ENCODE results near the gene URM1.
"Not testable (repeated sequence)": the region's sequence is repeated elsewhere in the genome, so short reads cannot be mapped to it uniquely, and the experiment has no call there.

Gene URM1

DNA sequence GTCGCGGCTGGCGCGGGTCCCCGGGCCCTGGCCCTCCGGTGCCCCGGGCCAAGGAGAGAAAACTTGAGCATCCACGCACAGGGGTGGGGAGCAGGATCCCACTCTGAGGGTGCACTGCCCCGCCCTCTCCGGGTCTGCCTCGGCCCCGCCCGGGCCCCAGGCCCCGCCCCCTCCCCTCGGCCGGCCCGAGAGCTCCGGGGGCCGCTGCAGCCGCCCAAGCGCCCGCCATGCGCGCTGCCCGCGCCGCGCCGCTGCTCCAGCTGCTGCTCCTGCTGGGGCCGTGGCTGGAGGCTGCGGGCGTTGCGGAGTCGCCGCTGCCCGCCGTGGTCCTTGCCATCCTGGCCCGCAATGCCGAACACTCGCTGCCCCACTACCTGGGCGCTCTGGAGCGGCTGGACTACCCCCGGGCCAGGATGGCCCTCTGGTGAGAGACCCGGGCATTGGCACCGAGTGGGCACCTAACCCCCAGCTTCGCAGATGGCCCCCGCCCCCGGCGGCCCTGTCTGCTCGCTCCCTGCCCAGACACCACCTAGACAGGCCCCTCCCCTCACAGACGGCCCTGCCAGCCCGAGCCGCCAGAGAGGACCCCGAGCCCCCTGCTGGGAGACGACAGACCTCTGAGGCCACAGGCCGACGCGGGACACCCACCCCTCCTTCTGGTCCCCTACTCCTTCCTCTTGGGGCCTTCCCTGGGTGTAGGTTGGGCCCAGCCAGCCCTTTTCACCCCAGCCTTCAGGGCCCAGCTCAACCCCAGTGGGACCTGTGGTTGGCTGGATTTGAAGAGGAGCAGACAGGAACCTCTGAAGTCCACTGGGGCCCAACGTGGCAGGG lies 49.7 kb downstream of the URM1 start, which contains the start of gene CERCAM:
CERCAM (plus strand) TSS at position 207 of the 831 bp plus-strand sequence; CDS start at position 228, 21 bp downstream.
- peaks cover 3 to 4% of the 10 kb centered on the region in 2 donors for H3K27me3 ChIP-seq (ENCODE audit: control insufficient read depth in 1 of 2, insufficient read depth in 2 of 2, low read length in 2 of 2)
- H3K27ac ChIP-seq (ENCODE audit: low read length) = peak within 1 kb of the TSS; percentile 31
- H3K4me1 ChIP-seq (ENCODE audit: control insufficient read depth, insufficient read depth, low read length) = peaks cover 27% of the 10 kb centered on the region
- peak within 1 kb of the TSS; percentile 80 to 83 for H3K4me3 ChIP-seq (ENCODE audit: low read length in 2 of 2)
- H3K36me3 ChIP-seq (ENCODE audit: control insufficient read depth in 2 of 2, insufficient read depth in 2 of 2, low read length in 2 of 2) = peaks cover 3 to 5% of the 10 kb centered on the region in 2 donors
- no peaks in the 10 kb centered on the region for H3K9me3 ChIP-seq (ENCODE audit: control insufficient read depth in 2 of 2, low read length in 2 of 2)
- H3K9ac ChIP-seq (ENCODE audit: low read length in 2 of 2) = peak within 1 kb of the TSS; percentile 68 to 72

DNA sequence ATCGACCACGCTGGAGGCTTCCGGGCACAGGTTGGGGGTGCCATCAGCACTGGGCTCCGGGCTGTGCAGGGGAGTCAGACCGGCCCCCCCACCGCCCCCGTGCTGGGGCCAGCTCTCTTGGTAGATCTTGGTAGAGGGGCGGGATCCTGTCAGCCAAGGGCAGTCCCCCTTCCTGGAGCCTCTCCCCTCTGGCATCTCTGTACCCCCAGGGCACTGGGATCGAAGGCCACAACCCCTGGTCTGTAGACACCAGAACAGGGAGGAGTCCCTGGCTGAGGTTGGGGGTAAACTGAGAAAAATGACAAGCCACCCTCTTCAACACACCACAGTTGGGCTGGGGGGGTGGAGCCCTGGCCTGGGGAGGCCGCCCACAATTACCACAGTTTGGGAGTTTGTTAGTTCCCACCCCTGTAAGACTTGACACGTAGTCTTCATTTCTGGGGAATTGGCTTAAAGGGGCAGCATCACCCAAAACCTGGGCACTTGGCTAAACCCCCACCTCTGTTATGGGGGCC lies 50.4 kb downstream of the URM1 start:
- Histone ChIP-seq H3K36me3 (ENCODE audit: control insufficient read depth in 2 of 2, insufficient read depth in 2 of 2, low read length in 2 of 2) (peaks cover 3 to 5% of the 10 kb centered on the region in 2 donors), H3K9ac (ENCODE audit: low read length in 2 of 2) (peak overlapping the region; percentile 68 to 72), H3K4me3 (ENCODE audit: low read length in 2 of 2) (peak overlapping the region; percentile 80 to 83), H3K27me3 (ENCODE audit: control insufficient read depth in 1 of 2, insufficient read depth in 2 of 2, low read length in 2 of 2) (peaks cover 0 to 3% of the 10 kb centered on the region in 2 donors), H3K27ac (ENCODE audit: low read length) (peak overlapping the region; percentile 31), H3K4me1 (ENCODE audit: control insufficient read depth, insufficient read depth, low read length) (peaks cover 27% of the 10 kb centered on the region), H3K9me3 (ENCODE audit: control insufficient read depth in 2 of 2, low read length in 2 of 2) (no peaks in the 10 kb centered on the region)

- H3K9me3 ChIP-seq (ENCODE audit: control insufficient read depth in 2 of 2, low read length in 2 of 2); H3K4me3 ChIP-seq (ENCODE audit: low read length in 2 of 2); H3K27me3 ChIP-seq (ENCODE audit: control insufficient read depth in 1 of 2, insufficient read depth in 2 of 2, low read length in 2 of 2): not testable (repeated sequence)
Measured at GRCh38 chr9:128422022-128422782, 51.0 kb downstream of the URM1 start.

GRCh38 chr9:128422783-128423150 lies 51.6 kb downstream of the URM1 start:
- Histone ChIP-seq H3K9me3 (ENCODE audit: control insufficient read depth in 2 of 2, low read length in 2 of 2) (no peaks in the 10 kb centered on the region), H3K36me3 (ENCODE audit: control insufficient read depth in 2 of 2, insufficient read depth in 2 of 2, low read length in 2 of 2) (peaks cover 3 to 5% of the 10 kb centered on the region in 2 donors), H3K27me3 (ENCODE audit: control insufficient read depth in 1 of 2, insufficient read depth in 2 of 2, low read length in 2 of 2) (peaks cover 0 to 3% of the 10 kb centered on the region in 2 donors), H3K9ac (ENCODE audit: low read length in 2 of 2) (no peak overlapping the region), H3K27ac (ENCODE audit: low read length) (no peak overlapping the region), H3K4me3 (ENCODE audit: low read length in 2 of 2) (no peak overlapping the region), H3K4me1 (ENCODE audit: control insufficient read depth, insufficient read depth, low read length) (peaks cover 27% of the 10 kb centered on the region)

More at GRCh38 chr9:128422022-128422782, 51.0 kb downstream of the URM1 start:
- peaks cover 27% of the 10 kb centered on the region for H3K4me1 ChIP-seq (ENCODE audit: control insufficient read depth, insufficient read depth, low read length)
- not testable (repeated sequence) for H3K27ac ChIP-seq (ENCODE audit: low read length); H3K36me3 ChIP-seq (ENCODE audit: control insufficient read depth in 2 of 2, insufficient read depth in 2 of 2, low read length in 2 of 2); H3K9ac ChIP-seq (ENCODE audit: low read length in 2 of 2)

DNA sequence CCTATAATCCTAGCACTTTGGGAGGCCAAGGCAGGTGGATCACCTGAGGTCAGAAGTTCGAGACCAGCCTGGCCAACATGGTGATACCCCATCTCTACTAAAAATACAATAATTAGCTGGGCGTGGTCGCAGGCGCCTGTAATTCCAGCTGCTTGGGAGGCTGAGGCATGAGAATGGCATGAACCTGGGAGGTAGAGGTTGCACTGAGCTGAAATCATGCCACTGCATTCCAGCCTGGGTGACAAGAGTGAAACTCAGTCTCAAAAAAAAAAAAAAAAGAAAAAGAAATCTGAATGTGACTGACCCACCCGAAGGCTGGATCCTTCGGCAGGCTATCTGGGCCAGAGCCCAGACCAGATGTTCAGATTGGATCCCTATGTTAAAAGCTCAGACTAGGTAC lies 52.2 kb downstream of the URM1 start:
- peaks cover 27% of the 10 kb centered on the region for H3K4me1 ChIP-seq (ENCODE audit: control insufficient read depth, insufficient read depth, low read length)
- not testable (repeated sequence) for H3K9ac ChIP-seq (ENCODE audit: low read length in 2 of 2); H3K27ac ChIP-seq (ENCODE audit: low read length); H3K4me3 ChIP-seq (ENCODE audit: low read length in 2 of 2); H3K36me3 ChIP-seq (ENCODE audit: control insufficient read depth in 2 of 2, insufficient read depth in 2 of 2, low read length in 2 of 2); H3K27me3 ChIP-seq (ENCODE audit: control insufficient read depth in 1 of 2, insufficient read depth in 2 of 2, low read length in 2 of 2); H3K9me3 ChIP-seq (ENCODE audit: control insufficient read depth in 2 of 2, low read length in 2 of 2)

GRCh38 chr9:128424268-128424780 lies 53.1 kb downstream of the URM1 start:
- H3K4me1 ChIP-seq (ENCODE audit: control insufficient read depth, insufficient read depth, low read length) = peaks cover 19% of the 10 kb centered on the region
- no peak overlapping the region for H3K27ac ChIP-seq (ENCODE audit: low read length)
- H3K4me3 ChIP-seq (ENCODE audit: low read length in 2 of 2) = no peak overlapping the region
- H3K9ac ChIP-seq (ENCODE audit: low read length in 2 of 2) = no peak overlapping the region
- no peaks in the 10 kb centered on the region for H3K27me3 ChIP-seq (ENCODE audit: control insufficient read depth in 1 of 2, insufficient read depth in 2 of 2, low read length in 2 of 2)
- peaks cover 3 to 5% of the 10 kb centered on the region in 2 donors for H3K36me3 ChIP-seq (ENCODE audit: control insufficient read depth in 2 of 2, insufficient read depth in 2 of 2, low read length in 2 of 2)
- H3K9me3 ChIP-seq (ENCODE audit: control insufficient read depth in 2 of 2, low read length in 2 of 2) = no peaks in the 10 kb centered on the region

- Histone ChIP-seq H3K9me3 (ENCODE audit: control insufficient read depth in 2 of 2, low read length in 2 of 2) (no peaks in the 10 kb centered on the region), H3K27me3 (ENCODE audit: control insufficient read depth in 1 of 2, insufficient read depth in 2 of 2, low read length in 2 of 2) (no peaks in the 10 kb centered on the region), H3K4me1 (ENCODE audit: control insufficient read depth, insufficient read depth, low read length) (no peaks in the 10 kb centered on the region), H3K27ac (ENCODE audit: low read length) (no peak overlapping the region), H3K9ac (ENCODE audit: low read length in 2 of 2) (no peak overlapping the region), H3K4me3 (ENCODE audit: low read length in 2 of 2) (no peak overlapping the region), H3K36me3 (ENCODE audit: control insufficient read depth in 2 of 2, insufficient read depth in 2 of 2, low read length in 2 of 2) (peaks cover under 1 to 4% of the 10 kb centered on the region in 2 donors)
Measured at GRCh38 chr9:128428644-128429512, 57.7 kb downstream of the URM1 start.

DNA sequence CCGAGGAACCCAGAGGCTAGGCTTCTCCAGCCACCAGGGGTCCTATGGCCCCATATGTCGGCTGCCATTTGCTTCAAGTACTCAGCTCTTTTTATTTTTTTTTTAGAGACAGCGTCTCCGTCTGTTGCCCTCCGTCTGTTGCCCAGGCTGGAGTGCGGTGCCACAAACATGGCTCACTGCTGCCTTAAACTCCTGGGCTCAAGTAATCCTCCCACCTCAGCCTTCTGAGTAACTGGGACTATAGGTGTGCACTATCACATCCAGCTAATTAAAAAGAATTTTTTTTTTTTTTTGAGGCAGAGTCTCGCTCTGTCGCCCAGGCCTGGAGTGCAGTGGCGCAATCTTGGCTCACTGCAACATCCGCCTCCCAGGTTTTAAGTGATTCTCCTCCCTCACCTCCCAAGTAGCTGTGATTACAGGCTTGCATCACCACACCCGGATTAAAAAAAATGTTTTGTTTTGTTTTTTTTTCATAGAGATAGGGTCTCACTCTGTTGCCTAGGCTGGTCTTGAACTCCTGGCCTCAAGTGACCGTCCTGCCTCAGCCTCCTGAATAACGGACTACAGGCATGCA lies 58.4 kb downstream of the URM1 start:
- H3K4me1 ChIP-seq (ENCODE audit: control insufficient read depth, insufficient read depth, low read length) = no peaks in the 10 kb centered on the region
- no peak overlapping the region for H3K9ac ChIP-seq (ENCODE audit: low read length in 2 of 2)
- H3K9me3 ChIP-seq (ENCODE audit: control insufficient read depth in 2 of 2, low read length in 2 of 2) = no peaks in the 10 kb centered on the region
- no peaks in the 10 kb centered on the region for H3K27me3 ChIP-seq (ENCODE audit: control insufficient read depth in 1 of 2, insufficient read depth in 2 of 2, low read length in 2 of 2)
- peaks cover 0 to 2% of the 10 kb centered on the region in 2 donors for H3K36me3 ChIP-seq (ENCODE audit: control insufficient read depth in 2 of 2, insufficient read depth in 2 of 2, low read length in 2 of 2)
- no peak overlapping the region for H3K4me3 ChIP-seq (ENCODE audit: low read length in 2 of 2)
- no peak overlapping the region for H3K27ac ChIP-seq (ENCODE audit: low read length)

- no peak overlapping the region for H3K27ac ChIP-seq (ENCODE audit: low read length)
- H3K27me3 ChIP-seq (ENCODE audit: control insufficient read depth in 1 of 2, insufficient read depth in 2 of 2, low read length in 2 of 2) = no peaks in the 10 kb centered on the region
- peaks cover 0 to 3% of the 10 kb centered on the region in 2 donors for H3K36me3 ChIP-seq (ENCODE audit: control insufficient read depth in 2 of 2, insufficient read depth in 2 of 2, low read length in 2 of 2)
- H3K4me3 ChIP-seq (ENCODE audit: low read length in 2 of 2) = no peak overlapping the region
- H3K9me3 ChIP-seq (ENCODE audit: control insufficient read depth in 2 of 2, low read length in 2 of 2) = no peaks in the 10 kb centered on the region
- H3K9ac ChIP-seq (ENCODE audit: low read length in 2 of 2) = no peak overlapping the region
- no peaks in the 10 kb centered on the region for H3K4me1 ChIP-seq (ENCODE audit: control insufficient read depth, insufficient read depth, low read length)
Measured at GRCh38 chr9:128431207-128431606, 60.0 kb downstream of the URM1 start.
